Inflammatory macrophage treated with lipopolysaccharide for 1 hour (primary cell): ENCODE measurements around the gene PPP4R2.

Experiments
- DNase-seq, 2 donors: peaks; one replicate each; pipeline ENCODE4 v3.0.0-alpha.2; 2020 to 2022

The PPP4R2 gene, protein sequence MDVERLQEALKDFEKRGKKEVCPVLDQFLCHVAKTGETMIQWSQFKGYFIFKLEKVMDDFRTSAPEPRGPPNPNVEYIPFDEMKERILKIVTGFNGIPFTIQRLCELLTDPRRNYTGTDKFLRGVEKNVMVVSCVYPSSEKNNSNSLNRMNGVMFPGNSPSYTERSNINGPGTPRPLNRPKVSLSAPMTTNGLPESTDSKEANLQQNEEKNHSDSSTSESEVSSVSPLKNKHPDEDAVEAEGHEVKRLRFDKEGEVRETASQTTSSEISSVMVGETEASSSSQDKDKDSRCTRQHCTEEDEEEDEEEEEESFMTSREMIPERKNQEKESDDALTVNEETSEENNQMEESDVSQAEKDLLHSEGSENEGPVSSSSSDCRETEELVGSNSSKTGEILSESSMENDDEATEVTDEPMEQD

DNA sequence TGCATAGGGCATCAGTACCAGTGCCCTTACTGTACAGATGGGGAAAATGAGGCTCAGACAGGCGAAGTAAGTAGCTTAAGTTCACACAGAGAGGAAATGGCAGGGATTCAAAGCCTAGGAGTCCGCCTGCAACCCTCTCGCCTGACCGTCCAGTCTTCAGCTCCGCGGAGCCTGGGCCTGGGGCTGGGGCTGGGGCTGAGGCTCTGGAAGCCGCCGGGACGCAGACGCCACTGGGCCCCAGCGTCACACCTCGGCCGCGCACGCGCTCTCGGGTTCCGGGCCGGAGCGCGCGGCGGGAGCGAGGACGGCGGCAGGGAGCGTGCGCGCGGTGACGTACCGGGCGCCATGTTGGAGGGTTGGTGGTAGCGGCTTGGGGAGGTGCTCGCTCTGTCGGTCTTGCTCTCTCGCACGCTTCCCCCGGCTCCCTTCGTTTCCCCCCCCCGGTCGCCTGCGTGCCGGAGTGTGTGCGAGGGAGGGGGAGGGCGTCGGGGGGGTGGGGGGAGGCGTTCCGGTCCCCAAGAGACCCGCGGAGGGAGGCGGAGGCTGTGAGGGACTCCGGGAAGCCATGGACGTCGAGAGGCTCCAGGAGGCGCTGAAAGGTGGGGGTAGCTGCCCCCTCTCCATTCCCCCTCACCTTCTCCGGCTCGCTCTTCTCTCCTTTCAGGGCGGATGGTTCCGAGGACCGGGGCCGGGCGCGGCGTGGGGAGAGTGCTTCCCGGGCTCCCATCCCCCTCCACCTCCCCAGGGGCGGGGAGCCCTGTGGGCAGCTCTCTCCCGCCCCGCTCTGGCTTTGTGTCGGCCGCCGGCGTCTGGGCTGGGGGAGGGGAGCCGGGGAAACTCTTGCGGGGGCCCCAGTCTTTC, at the start of gene PPP4R2:
TSS of gene PPP4R2 (plus strand) at position 339 of the 861 bp plus-strand sequence. CDS start at position 566, 227 bp downstream.
- DNase-seq = peak; percentile 85 to 94

DNA sequence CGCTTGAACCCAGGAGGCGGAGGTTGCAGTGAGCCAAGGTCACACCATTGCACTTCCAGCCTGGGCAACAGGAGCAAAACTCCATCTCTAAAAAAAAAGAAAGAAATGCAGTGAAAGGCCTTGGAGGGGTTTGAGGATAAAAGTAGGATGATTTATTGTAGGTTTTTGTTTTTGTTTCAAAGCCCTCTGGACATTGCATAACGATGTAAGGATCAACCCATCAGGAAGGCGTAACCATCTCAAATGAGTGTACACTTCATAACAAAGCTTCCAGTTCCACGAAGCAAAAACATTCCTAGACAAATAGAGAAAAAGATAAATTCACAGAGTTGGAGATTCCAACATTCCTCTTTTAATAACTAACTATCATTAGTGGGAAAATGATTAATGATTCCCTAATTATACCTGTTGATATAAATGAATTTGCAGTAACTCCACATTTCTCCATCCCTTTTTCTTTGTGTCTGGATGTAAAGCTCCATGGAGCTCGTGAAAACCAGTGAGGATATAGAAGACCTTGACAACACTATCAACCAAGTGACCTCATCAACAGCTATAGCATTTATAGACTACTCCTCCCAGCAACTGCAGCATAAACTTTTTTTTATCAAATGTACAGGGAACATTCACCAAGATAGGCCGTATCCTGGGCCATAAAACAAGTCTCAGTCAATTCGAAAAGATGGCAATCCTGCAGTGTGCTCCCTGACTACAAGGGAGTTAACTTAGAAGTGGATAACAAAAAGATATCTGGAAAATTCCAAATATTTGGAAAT, 48.7 kb upstream of the PPP4R2 start:
- no peak for DNase-seq

DNA sequence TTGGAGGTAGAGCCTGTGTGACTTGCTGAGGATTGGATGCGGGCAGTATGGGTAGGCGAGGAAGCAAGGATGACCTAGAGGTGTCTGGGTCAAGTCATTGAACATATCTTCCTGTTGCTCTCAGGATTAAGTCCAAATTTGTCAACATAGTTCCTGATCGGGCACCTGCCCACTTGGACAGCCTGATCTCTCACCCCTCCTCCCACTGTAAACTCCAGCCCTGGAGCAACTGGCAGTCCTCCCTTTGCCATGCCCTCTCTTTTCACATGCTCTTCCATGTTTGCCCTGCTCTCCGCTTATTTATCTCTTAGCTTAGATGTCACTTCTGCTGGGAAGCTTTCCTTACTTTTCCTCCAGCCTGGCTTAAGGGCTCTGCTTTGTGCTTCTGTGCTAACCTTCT, 47.6 kb upstream of the PPP4R2 start:
- DNase-seq = no peak

DNA sequence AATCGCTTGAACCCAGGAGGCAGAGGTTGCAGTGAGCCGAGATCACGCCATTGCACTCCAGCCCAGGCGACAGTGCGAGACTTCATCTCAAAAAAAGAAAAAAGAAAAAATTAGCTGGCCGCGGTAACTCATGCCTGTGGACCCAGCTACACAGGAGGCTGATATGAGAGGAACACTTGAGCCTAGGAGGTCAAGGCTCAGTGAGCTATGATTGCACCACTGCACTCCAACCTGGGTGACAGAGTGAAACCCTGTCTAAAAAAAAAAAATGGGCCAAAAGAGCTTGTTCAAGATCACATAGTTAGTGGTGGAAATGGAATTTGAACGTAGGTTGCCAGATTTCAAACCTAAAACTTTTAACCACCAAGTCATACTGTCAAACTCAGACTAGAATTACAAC, 46.2 kb upstream of the PPP4R2 start:
- DNase-seq = no peak

DNA sequence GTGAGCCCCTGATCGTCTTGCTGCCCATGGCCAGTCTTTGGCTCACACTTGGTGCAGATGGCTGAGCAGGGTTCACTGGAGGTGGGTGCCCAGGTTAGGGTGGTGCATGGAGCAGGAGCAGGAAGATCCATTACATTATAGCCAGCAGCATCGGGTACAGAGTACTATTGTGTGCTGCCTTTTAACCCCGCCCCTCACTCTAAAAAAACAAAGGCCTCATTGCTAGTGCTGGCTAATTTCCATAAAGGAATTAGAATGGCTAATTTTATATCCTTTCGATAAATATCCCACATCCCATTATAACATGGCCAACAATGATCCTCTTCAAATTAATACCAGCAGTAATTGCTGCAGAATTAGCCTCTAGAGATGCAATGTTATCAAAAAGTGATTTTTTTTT, 45.8 kb upstream of the PPP4R2 start:
- no peak for DNase-seq

DNA sequence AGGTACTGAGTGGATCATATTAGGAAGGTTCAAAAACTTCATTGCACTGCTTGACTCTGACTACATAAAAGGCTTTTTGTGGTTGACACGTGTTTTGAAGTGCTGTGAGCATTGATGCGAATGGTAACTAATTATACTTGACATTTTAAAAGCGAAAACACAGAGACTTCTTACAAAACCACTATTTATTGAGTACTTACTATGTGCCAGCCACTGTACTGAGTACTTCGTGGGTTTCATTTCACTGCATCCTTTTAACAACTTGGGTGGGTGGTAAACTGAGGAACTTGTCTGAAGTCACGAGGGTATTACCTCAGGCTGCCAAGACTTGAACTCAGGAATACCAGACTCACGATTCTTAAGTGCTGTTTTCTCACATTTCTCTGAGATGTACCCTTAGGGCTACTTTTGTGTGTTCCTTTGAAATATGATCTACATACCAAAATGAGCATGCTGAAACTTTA, 45.3 kb upstream of the PPP4R2 start:
- DNase-seq = no peak

DNA sequence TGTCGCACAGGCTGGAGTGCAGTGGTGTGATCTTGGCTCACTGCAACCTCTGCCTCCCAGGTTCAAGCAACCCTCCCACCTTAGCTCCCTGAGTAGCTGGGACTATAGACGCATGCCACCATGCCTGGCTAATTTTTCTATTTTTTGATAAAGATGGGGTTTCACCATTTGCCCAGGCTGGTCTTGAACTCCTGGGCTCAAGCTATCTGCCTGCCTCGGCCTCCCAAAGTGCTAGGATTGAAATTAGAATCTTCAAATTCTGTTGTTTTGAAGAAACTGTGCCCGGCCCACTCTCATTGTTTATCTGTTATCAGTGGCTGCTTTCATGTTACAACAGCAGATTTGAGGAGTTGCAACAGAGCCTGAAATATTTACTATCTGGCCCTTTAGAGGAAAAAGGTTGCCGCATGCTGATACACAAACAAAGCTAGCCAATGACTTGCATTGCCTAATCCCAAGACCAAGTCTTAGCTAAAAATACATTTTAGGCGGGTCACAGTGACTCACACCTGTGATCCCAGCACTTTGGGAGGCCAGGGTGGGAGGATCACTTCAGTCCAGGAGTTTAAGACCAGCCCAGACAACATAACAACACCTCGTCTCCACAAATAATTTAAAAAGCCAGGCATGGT, 43.2 kb upstream of the PPP4R2 start:
- DNase-seq = no peak

DNA sequence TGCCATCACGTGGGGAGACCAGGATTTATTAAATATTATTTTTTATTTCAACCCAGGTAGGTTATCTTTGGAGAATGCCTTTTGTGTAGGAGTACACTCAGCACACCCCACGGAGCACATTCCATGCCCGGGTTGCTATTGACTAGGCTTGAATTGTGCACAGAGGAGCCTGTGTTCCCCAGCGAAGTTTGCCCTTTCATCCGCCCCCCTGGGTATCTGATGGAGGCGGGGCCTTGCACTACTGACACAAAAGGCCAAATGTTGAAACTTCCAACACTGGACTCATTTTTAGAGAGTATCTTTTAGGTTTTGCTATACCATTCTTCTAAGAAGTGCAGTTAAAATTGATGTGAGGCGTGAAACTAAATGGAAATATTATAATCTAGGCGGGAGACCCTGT, 39.3 kb upstream of the PPP4R2 start:
- no peak for DNase-seq

DNA sequence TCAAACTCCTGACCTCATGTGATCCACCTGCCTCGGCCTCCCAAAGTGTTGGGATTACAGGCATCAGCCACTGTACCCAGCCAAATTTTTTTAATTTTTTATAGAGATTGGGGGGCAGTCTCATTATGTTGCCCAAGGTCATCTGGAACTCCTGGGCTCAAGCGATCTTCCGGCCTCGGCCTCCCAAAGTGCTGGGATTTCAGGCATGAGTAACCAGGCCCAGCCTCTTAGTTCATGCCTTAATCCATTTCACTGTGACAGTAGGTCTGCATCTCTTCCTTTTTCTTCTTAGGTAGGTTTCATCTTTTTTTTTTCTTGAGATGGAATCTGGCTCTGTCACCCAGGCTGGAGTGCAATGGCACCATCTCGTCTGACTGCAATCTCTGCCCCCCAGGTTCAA, 37.3 kb upstream of the PPP4R2 start:
- DNase-seq = no peak

DNA sequence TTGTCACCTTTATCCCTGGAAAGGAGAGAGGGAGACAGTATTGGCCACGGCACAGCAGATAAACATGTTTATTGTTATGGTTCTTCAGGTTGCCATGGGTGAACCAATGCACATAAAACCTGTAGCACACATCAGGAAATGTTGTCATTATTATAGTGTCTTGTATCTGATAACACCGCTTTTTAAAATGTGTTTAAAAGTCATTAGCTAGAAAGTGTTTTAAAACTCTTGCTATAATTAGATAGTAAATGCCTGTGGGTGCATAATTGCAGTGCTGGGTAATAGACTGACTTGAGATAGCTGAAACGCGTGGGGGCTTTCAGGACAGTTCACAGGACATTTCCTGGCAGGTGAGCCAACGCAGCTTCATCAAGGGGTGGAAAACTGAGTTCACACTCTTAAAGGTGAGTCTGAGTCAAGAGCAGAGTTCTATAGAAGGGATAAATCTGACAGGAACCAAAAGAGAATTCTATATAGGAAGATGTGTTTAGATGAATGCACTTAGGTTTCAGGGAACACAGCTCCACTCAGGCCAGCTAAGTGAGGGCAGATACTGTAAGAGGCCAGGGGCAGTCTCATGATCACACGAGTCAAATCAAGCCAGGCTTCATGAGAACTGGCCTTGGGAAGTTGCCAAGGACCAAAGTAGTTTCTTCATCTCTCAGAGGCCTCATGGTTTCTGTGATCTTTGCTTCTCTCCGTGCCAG, 35.6 kb upstream of the PPP4R2 start:
- peak in 1 of 2 donors; percentile 43 for DNase-seq

DNA sequence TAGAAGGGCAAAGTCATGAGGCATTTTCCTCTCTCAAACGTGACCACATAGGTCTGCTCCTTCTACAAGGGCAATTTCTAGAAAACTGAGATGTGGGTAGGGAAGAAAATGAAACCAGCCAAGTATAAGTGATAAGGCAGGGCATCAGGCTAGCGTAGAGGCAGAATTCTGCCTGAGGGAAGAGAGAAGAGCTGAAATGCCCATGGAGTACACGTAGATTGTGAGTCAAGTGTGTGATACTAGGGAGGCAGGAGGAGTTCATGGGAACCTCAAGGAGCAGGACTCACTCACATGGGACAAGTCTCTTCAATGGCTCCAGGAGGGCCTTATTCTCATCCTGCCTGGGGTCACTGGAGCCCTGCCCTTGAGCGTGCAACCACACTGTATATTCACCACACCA, 34.9 kb upstream of the PPP4R2 start:
- DNase-seq = no peak

DNA sequence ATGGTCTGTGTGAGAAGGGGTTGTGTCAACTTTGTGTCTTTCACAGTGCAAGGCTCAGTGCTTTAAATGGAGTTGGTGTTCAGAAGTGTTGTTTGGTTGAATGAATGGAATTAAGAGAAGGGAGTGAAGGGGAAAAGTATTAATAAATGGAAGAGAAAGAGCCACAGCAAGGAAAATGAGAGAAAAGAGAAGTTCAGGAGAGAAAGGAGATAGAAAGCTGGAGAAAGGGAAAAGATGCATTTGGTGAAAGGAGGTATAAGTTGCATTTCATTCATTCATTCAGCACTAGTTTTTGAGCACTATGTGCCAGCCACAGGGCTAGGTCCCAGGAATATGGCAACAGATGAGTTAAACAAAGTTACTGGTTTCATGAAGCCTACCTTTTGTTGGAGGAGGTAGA, 34.3 kb upstream of the PPP4R2 start:
- DNase-seq = no peak

DNA sequence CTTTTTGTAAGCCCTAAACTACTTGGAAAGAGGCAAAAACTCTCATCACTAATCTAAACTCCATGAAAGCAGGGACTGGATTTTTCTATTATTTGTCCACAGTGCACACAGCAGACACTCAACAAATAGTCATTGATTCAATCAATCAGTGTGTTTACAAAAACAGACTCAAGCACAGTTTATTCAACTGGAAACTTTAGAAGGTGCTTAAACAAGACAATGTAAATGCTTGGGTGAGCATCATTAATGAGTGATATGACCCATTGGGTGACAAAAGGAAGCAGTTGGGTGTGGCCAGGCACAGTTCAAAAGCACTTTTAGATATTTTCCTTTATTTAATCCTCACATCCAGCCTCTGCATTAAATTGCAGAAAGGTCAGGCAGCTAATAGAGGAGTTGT, 32.0 kb upstream of the PPP4R2 start:
- DNase-seq = no peak

DNA sequence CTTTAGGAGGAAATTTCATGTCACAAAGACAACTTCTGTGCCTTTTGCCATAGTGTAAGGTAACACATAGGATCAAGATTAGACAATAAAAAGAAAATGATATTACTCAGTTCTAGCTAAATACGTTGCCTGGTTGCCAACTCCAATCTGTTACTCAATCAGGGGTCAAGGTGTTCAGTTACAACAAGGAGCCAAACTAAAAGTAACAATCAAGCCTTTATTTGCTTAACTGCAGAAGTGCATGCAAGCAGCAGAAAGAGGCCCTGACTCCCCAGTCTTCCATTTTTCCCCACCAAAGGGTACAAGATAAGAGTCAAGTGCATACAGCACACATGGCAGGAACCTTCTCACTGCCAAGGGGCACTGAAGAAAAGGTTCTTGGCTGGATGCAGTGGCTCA, 28.3 kb upstream of the PPP4R2 start:
- DNase-seq = no peak

DNA sequence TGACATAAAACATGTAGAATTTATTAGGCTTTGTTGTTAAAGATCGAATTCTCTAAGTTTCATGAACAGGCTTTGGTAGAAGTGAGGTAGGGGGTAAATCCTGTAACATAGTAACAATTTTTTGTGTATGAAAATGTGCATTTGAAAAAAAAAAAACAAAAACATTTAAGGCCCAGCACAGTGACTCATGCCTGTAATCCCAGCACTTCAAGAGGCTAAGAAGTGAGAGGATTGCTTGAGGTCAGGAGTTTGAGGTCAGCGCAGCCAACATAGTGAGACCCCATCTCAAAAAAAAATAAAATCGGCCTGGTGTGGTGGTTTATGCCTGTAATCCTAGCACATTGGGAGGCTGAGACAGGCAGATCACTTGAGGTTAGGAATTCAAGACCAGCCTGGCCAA, 26.8 kb upstream of the PPP4R2 start:
- DNase-seq = no peak

DNA sequence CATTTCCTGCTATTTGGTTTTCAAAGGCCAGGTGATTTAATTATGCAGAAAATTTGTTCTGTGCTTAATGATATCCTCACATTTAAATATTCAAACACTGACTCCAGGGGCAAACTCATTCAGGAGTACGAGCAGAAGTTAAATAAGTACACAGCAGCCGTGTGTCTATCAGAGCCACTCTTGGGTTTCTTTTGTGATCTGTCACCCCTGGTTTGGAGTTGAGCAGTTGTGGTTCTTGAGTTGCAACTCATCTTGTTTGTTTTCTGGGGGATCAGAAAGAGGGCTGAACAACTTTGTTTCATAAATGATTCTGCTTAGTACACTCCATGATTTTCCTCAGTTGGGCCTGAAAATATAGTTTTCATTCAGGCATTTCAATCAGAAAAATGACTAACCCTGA, 25.7 kb upstream of the PPP4R2 start:
- no peak for DNase-seq

DNA sequence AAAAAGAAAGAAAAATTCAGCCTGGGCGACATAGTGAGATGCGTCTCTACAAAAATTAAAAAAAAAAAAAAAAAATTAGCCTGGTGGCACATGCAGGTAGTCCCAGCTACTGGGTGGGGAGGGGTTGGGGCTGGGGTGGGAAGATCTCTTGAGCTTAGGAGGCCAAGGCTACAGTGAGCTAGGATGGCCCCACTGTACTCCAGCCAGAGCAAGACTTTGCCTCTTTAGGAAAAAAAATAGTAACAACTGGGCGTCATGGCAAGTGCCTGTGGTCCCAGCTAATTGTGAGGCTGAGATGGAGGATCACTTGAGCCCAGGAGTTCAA, 23.9 kb upstream of the PPP4R2 start:
- no peak for DNase-seq

DNA sequence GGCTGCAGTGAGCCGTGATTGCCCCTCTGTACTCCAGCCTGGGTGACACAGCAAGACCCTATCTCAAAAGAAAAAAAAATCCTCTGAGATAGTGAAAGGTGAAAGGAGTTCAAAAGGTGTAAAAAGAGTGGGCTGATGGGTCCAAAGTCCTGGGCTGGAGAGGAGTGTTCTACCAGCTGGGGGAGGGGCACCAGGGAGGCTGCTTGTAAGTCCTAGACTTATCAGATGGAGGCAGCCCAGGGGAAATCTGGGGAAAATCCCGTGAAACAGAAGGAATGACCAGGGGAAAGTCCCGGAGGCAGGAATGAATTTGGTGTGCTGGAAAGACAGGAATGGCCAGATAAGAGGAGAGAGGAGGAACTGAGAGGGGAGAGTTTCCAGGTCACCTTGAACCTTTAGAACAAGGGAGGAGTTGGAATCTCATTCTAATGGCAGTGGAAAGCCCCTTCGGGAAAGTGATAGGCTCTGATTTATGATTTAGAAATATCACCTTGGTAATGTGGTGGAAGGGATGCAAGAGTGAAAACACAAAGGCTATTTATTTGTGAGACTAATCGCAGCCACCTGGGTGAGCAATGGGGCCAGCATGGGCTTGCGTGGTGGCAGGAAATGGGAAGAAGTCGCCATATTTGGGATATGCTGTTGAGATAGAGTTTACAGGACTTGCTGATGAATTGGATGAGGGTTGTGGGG, 23.4 kb upstream of the PPP4R2 start:
- peak; percentile 85 to 87 for DNase-seq

DNA sequence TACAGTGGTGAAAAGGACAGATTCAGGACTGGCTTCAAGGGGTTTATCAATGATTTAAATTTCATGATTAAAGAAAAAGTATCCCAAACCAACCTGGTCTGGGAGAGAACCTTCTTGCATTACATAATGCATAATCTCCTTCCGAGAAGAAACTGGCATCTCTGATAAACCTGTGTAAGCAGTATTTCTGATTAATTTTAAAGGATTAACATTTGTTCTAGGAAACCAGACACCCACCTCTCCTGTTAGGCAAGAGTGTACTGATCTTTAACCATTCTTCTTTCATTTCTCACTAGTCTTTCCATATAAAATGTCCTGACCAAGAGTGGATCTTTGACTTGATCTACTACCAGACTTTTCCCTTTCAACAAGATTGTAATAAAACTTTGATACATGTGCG, 22.8 kb upstream of the PPP4R2 start:
- no peak for DNase-seq

DNA sequence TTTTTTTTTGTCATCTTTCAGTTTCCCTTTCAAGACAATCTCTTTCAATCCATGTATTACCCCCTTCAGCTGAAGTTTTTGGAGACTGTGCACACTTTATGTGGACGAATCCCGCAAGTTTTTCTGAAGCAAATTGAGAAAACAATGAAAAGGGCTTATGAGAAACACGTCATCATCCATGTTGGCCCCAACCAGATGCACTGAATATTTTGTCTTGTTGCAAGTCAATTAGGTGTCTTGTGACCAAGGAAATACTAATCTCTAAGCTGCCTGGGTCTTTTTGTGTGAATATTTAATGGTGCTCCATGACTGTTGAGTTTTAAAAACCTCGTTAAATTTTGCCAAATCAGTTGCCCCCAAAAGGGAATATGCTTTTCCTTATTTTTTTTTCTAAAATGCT, 21.7 kb upstream of the PPP4R2 start:
- no peak for DNase-seq

DNA sequence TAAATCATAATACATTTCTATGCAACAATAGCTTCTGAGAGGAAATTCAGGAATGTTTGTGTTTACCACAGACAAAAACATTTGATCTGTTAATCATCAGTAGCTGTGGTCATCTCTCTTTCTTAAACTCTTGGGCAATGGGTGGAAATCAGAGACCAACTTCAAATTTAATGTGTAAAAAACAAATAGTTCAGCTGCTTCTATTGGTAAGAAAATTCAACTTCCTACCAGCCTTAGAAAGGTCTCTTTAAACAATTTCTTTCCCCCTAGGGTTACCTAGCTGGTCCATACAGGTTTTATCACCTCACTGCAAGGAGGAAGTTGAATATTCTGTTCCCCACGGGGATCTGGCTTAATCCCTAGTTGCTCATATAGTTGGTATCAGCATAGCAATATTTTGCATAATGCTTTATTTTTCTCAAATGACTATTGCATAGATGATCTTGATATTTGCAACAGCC, 20.3 kb upstream of the PPP4R2 start:
- DNase-seq = peak; percentile 94 to 97
